ENCODE results near the gene ZDHHC3.

The ZDHHC3 gene

GRCh38 chr3:44892689-44893088, 83.3 kb downstream of the ZDHHC3 start:
- Histone ChIP-seq H3K4me1 (ENCODE audit: insufficient read depth, low read length, severe bottlenecking) (no peaks in the 10 kb centered on the region), H3K9me2 (ENCODE audit: low read depth, low read length) (no peaks in the 10 kb centered on the region), H3F3A (ENCODE audit: insufficient read depth, low read length) (no peaks in the 10 kb centered on the region), H2AFZ (ENCODE audit: low read length) (no peak overlapping the region), H3K79me2 (ENCODE audit: insufficient read depth, low read length) (no peaks in the 10 kb centered on the region), H3K4me2 (ENCODE audit: low read length) (no peak overlapping the region), H3K9ac (ENCODE audit: low read length) (no peak overlapping the region), H3K27me3 (ENCODE audit: insufficient read depth, low read length) (0 out of 2 replicates have a peak, but pooled peaks cover under 1% of the 10 kb centered on the region), H4K20me1 (ENCODE audit: insufficient read depth, low read length) (no peaks in the 10 kb centered on the region), H3K36me3 (ENCODE audit: insufficient read depth, low read length) (no peaks in the 10 kb centered on the region), H3K27ac (ENCODE audit: low read depth, low read length, poor library complexity, severe bottlenecking) (no peak overlapping the region), H3K9me3 (ENCODE audit: low read length) (no peaks in the 10 kb centered on the region), H3K4me3 (ENCODE audit: low read depth, low read length, poor library complexity, severe bottlenecking) (no peak overlapping the region)
- TF ChIP-seq EZH2 (IDR thresholded peaks at IDR 0.05; ENCODE audit: borderline replicate concordance, low read length) = no peak
- TF ChIP-seq, protein P1, sequence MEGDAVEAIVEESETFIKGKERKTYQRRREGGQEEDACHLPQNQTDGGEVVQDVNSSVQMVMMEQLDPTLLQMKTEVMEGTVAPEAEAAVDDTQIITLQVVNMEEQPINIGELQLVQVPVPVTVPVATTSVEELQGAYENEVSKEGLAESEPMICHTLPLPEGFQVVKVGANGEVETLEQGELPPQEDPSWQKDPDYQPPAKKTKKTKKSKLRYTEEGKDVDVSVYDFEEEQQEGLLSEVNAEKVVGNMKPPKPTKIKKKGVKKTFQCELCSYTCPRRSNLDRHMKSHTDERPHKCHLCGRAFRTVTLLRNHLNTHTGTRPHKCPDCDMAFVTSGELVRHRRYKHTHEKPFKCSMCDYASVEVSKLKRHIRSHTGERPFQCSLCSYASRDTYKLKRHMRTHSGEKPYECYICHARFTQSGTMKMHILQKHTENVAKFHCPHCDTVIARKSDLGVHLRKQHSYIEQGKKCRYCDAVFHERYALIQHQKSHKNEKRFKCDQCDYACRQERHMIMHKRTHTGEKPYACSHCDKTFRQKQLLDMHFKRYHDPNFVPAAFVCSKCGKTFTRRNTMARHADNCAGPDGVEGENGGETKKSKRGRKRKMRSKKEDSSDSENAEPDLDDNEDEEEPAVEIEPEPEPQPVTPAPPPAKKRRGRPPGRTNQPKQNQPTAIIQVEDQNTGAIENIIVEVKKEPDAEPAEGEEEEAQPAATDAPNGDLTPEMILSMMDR (IDR thresholded peaks at IDR 0.05; ENCODE audit: low read length) = no peak

- no peaks in the 10 kb centered on the region for H3K4me1 ChIP-seq (ENCODE audit: insufficient read depth, low read length, severe bottlenecking)
- no peaks in the 10 kb centered on the region for H3K79me2 ChIP-seq (ENCODE audit: insufficient read depth, low read length)
- no peaks in the 10 kb centered on the region for H4K20me1 ChIP-seq (ENCODE audit: insufficient read depth, low read length)
- TF ChIP-seq, protein P1 (IDR thresholded peaks at IDR 0.05; ENCODE audit: low read length) = no peak
- no peak for TF ChIP-seq EZH2 (IDR thresholded peaks at IDR 0.05; ENCODE audit: borderline replicate concordance, low read length)
- H2AFZ ChIP-seq (ENCODE audit: low read length) = no peak overlapping the region
- no peaks in the 10 kb centered on the region for H3K36me3 ChIP-seq (ENCODE audit: insufficient read depth, low read length)
- H3K9me3 ChIP-seq (ENCODE audit: low read length) = no peaks in the 10 kb centered on the region
- 0 out of 2 replicates have a peak, but pooled peaks cover 4% of the 10 kb centered on the region for H3K27me3 ChIP-seq (ENCODE audit: insufficient read depth, low read length)
- H3K9me2 ChIP-seq (ENCODE audit: low read depth, low read length) = no peaks in the 10 kb centered on the region
- no peak overlapping the region for H3K4me2 ChIP-seq (ENCODE audit: low read length)
- H3F3A ChIP-seq (ENCODE audit: insufficient read depth, low read length) = no peaks in the 10 kb centered on the region
- no peak overlapping the region for H3K4me3 ChIP-seq (ENCODE audit: low read depth, low read length, poor library complexity, severe bottlenecking)
- no peak overlapping the region for H3K9ac ChIP-seq (ENCODE audit: low read length)
- no peak overlapping the region for H3K27ac ChIP-seq (ENCODE audit: low read depth, low read length, poor library complexity, severe bottlenecking)
These were observed 85.1 kb downstream of the ZDHHC3 start for GRCh38 chr3:44890852-44891251.

- Histone ChIP-seq H3F3A (ENCODE audit: insufficient read depth, low read length) (no peaks in the 10 kb centered on the region), H3K9ac (ENCODE audit: low read length) (no peak overlapping the region), H3K36me3 (ENCODE audit: insufficient read depth, low read length) (no peaks in the 10 kb centered on the region), H3K4me1 (ENCODE audit: insufficient read depth, low read length, severe bottlenecking) (no peaks in the 10 kb centered on the region), H3K79me2 (ENCODE audit: insufficient read depth, low read length) (no peaks in the 10 kb centered on the region), H3K27ac (ENCODE audit: low read depth, low read length, poor library complexity, severe bottlenecking) (no peak overlapping the region), H4K20me1 (ENCODE audit: insufficient read depth, low read length) (no peaks in the 10 kb centered on the region), H3K4me2 (ENCODE audit: low read length) (no peak overlapping the region), H3K9me3 (ENCODE audit: low read length) (no peaks in the 10 kb centered on the region), H3K27me3 (ENCODE audit: insufficient read depth, low read length) (0 out of 2 replicates have a peak, but pooled peaks cover 4% of the 10 kb centered on the region), H3K9me2 (ENCODE audit: low read depth, low read length) (no peaks in the 10 kb centered on the region), H3K4me3 (ENCODE audit: low read depth, low read length, poor library complexity, severe bottlenecking) (no peak overlapping the region), H2AFZ (ENCODE audit: low read length) (no peak overlapping the region)
- no peak for TF ChIP-seq EZH2 (IDR thresholded peaks at IDR 0.05; ENCODE audit: borderline replicate concordance, low read length)
- TF ChIP-seq, protein P1 (IDR thresholded peaks at IDR 0.05; ENCODE audit: low read length) = no peak
These were observed 85.7 kb downstream of the ZDHHC3 start for GRCh38 chr3:44890258-44890657.

All from OCI-LY1 (cell line).